ENCODE measurements around the gene SLC37A3.

- TF ChIP-seq CTCF (IDR thresholded peaks at IDR 0.05; ENCODE audit: low read depth, low read length, missing input control), result no peak
- TF ChIP-seq REST (IDR thresholded peaks at IDR 0.05), result no peak
- no peak for TF ChIP-seq SP1 (IDR thresholded peaks at IDR 0.05)
- TF ChIP-seq FOXA1 (IDR thresholded peaks at IDR 0.05), result no peak
- no peak for TF ChIP-seq YY1 (IDR thresholded peaks at IDR 0.05)
- no peak for TF ChIP-seq ATF3 (IDR thresholded peaks at IDR 0.05)
- no peak for TF ChIP-seq NR2F2 (IDR thresholded peaks at IDR 0.05)
- no peak for TF ChIP-seq MAX (IDR thresholded peaks at IDR 0.05)
- no peak for TF ChIP-seq JUND (IDR thresholded peaks at IDR 0.05)
- no peak for TF ChIP-seq RXRA (IDR thresholded peaks at IDR 0.05)
- TF ChIP-seq TAF1 (conservative IDR thresholded peaks at IDR 0.05), result no peak
- TF ChIP-seq ZBTB33 (IDR thresholded peaks at IDR 0.05), result no peak
- no peak for TF ChIP-seq RAD21 (IDR thresholded peaks at IDR 0.05)
These were observed 97.8 kb downstream of the SLC37A3 start for GRCh38 chr7:140300243-140301136.
